DND-41 (cell line): Measurements from ENCODE around the gene PI4K2A.

ENCODE experiments used
- ATAC-seq: fragments of 200-7000 bp; cut with Tn5 transposase; 3 replicates; pipeline ENCODE4 v1.9.1; 2021; ENCODE audit warnings: low read depth; ENCODE audit not compliant: insufficient read depth
- DNase-seq: peaks from one replicate; pipeline ENCODE4 v3.0.0-alpha.2; 2020
- H2AFZ ChIP-seq: 2 replicates; pipeline ENCODE4 v1.6.0; 2012; ENCODE audit warnings: low read depth, low read length
- H3K27ac ChIP-seq: 2 replicates; pipeline ENCODE4 v1.5.1; 2012; ENCODE audit warnings: low read length, inconsistent platforms
- H3K27me3 ChIP-seq: fragments of 200-600 bp; sonication (generic); 2 replicates; pipeline ENCODE4 v1.6.0; 2012; ENCODE audit warnings: low read length, mild to moderate bottlenecking, inconsistent platforms; ENCODE audit not compliant: insufficient read depth, poor library complexity
- H3K36me3 ChIP-seq: 2 replicates; pipeline ENCODE4 v1.5.1; 2012; ENCODE audit warnings: low read length, inconsistent platforms; ENCODE audit not compliant: insufficient read depth
- H3K4me1 ChIP-seq: 2 replicates; pipeline ENCODE4 v1.5.1; 2012; ENCODE audit warnings: mild to moderate bottlenecking, low read length; ENCODE audit not compliant: insufficient read depth
- H3K4me2 ChIP-seq: 2 replicates; pipeline ENCODE4 v1.6.0; 2012; ENCODE audit warnings: mild to moderate bottlenecking, moderate library complexity, low read length, inconsistent platforms; ENCODE audit not compliant: insufficient read depth
- H3K4me3 ChIP-seq, 2 experiments: fragments of 200-600 bp in 1 of 2; shearing (Covaris generic) in 1 of 2; 2 replicates each; pipeline ENCODE4 v1.5.1; 2012 to 2016; ENCODE audit warnings: inconsistent platforms in 2 of 2, low read length in 2 of 2, mild to moderate bottlenecking in 2 of 2, low read depth in 1 of 2, moderate library complexity in 1 of 2
- H3K79me2 ChIP-seq: 2 replicates; pipeline ENCODE4 v1.6.0; 2012; ENCODE audit warnings: low read length, inconsistent platforms; ENCODE audit not compliant: insufficient read depth
- H3K9ac ChIP-seq: 2 replicates; pipeline ENCODE4 v1.6.0; 2012; ENCODE audit warnings: low read depth, mild to moderate bottlenecking, inconsistent platforms, low read length, moderate library complexity
- H3K9me3 ChIP-seq: 2 replicates; pipeline ENCODE4 v1.5.1; 2012; ENCODE audit warnings: low read length, moderate library complexity, mild to moderate bottlenecking, inconsistent platforms; ENCODE audit not compliant: insufficient read depth, severe bottlenecking
- H4K20me1 ChIP-seq: 2 replicates; pipeline ENCODE4 v1.6.0; 2012; ENCODE audit warnings: low read length; ENCODE audit not compliant: insufficient read depth
- CTCF ChIP-seq: IDR thresholded peaks from 2 replicates; pipeline ENCODE4 v1.5.1; 2012; ENCODE audit warnings: borderline replicate concordance, low read length, moderate library complexity, mild to moderate bottlenecking; ENCODE audit not compliant: poor library complexity, severe bottlenecking; ENCODE audit errors: extremely low read depth
- EZH2 ChIP-seq: IDR thresholded peaks from 3 replicates; pipeline ENCODE4 v1.6.1; 2012; ENCODE audit warnings: borderline replicate concordance, low read depth, mild to moderate bottlenecking, moderate library complexity, low read length, inconsistent platforms; ENCODE audit not compliant: severe bottlenecking

PI4K2A gene

GRCh38 chr10:97596101-97597082 lies 44.1 kb upstream of the PI4K2A start:
- no peak overlapping the region for H3K4me2 ChIP-seq
- H4K20me1 ChIP-seq = no peaks in the 10 kb centered on the region
- TF ChIP-seq EZH2 = no peak
- no peak for TF ChIP-seq CTCF
- H3K27ac ChIP-seq = no peak overlapping the region
- no peak overlapping the region for H3K4me3 ChIP-seq
- H3K27me3 ChIP-seq = no peaks in the 10 kb centered on the region
- no peaks in the 10 kb centered on the region for H3K9me3 ChIP-seq
- no peaks in the 10 kb centered on the region for H3K79me2 ChIP-seq
- no peaks in the 10 kb centered on the region for H3K4me1 ChIP-seq
- H2AFZ ChIP-seq = no peak overlapping the region
- ATAC-seq = no peak
- no peak for DNase-seq
- no peak overlapping the region for H3K9ac ChIP-seq
- H3K36me3 ChIP-seq = no peaks in the 10 kb centered on the region

GRCh38 chr10:97597778-97598177 lies 42.7 kb upstream of the PI4K2A start:
- no peak overlapping the region for H2AFZ ChIP-seq
- no peaks in the 10 kb centered on the region for H3K27me3 ChIP-seq
- no peak overlapping the region for H3K27ac ChIP-seq
- no peak overlapping the region for H3K4me3 ChIP-seq
- no peak for ATAC-seq
- no peaks in the 10 kb centered on the region for H3K9me3 ChIP-seq
- H4K20me1 ChIP-seq = no peaks in the 10 kb centered on the region
- no peaks in the 10 kb centered on the region for H3K4me1 ChIP-seq
- H3K79me2 ChIP-seq = no peaks in the 10 kb centered on the region
- H3K4me2 ChIP-seq = no peak overlapping the region
- H3K36me3 ChIP-seq = no peaks in the 10 kb centered on the region
- no peak for DNase-seq
- TF ChIP-seq CTCF (no peak), EZH2 (no peak)
- H3K9ac ChIP-seq = no peak overlapping the region

- Histone ChIP-seq H3K36me3 (no peaks in the 10 kb centered on the region), H3K4me2 (no peak overlapping the region), H2AFZ (no peak overlapping the region), H3K9ac (no peak overlapping the region), H4K20me1 (no peaks in the 10 kb centered on the region), H3K27me3 (no peaks in the 10 kb centered on the region), H3K27ac (no peak overlapping the region), H3K4me1 (no peaks in the 10 kb centered on the region), H3K9me3 (no peaks in the 10 kb centered on the region), H3K4me3 (no peak overlapping the region), H3K79me2 (no peaks in the 10 kb centered on the region)
- ATAC-seq = no peak
- TF ChIP-seq EZH2 (no peak), CTCF (no peak)
- DNase-seq = no peak
Observed at GRCh38 chr10:97598407-97599271, 41.8 kb upstream of the PI4K2A start.
